Activated CD4-positive, alpha-beta T cell treated with anti-CD3 and anti-CD28 coated beads, Interleukin-2, amount 10 ng/mL, durations not matched to agents 7 days and 5 days (primary cell): Measurements from ENCODE around the gene SORCS3. TPM values are rescaled to one million over a fixed set of nuclear protein-coding genes. Genes with fewer than 3 reads are reported as not detected.

ENCODE experiments used
- CTCF ChIA-PET: fragments of 350-600 bp; sonication (Branson Sonifier 250); formaldehyde crosslinking; loops from one replicate; lab custom pipeline; 2021; ENCODE audit warnings: antibody characterized with exemption; lab: Charles Lee
- POLR2A ChIA-PET: fragments of 350-600 bp; sonication (Branson Sonifier 250); formaldehyde crosslinking; loops from one replicate; lab custom pipeline; 2021; ENCODE audit warnings: antibody characterized with exemption; lab: Charles Lee
- DNase-seq: peaks from one replicate; pipeline ENCODE4 v3.0.0-alpha.2; 2020
- H3K27ac Mint-ChIP-seq: one replicate; pipeline ENCODE4 v1.8.0; 2021; ENCODE audit warnings: mild to moderate bottlenecking, moderate library complexity, mixed read lengths
- H3K27me3 Mint-ChIP-seq: one replicate; pipeline ENCODE4 v1.8.0; 2021; ENCODE audit warnings: mixed read lengths
- H3K36me3 Mint-ChIP-seq: one replicate; pipeline ENCODE4 v1.8.0; 2021; ENCODE audit warnings: low read depth, mixed read lengths
- H3K4me1 Mint-ChIP-seq: one replicate; pipeline ENCODE4 v1.8.0; 2021; ENCODE audit warnings: mixed read lengths
- H3K4me3 Mint-ChIP-seq: one replicate; pipeline ENCODE4 v1.8.0; 2021; ENCODE audit warnings: mild to moderate bottlenecking, moderate library complexity, mixed read lengths
- H3K9me3 Mint-ChIP-seq: one replicate; pipeline ENCODE4 v1.8.0; 2021; ENCODE audit warnings: mixed read lengths
- total RNA-seq, 2 experiments: library from RNA; stranded (reverse); gene quantifications; one replicate each; pipeline ENCODE4 v1.2.3, GENCODE V29; 2021

The SORCS3 gene
- total RNA-seq, 2 experiments from 2014 or later, result 0.17 TPM; not detected in 1

DNA sequence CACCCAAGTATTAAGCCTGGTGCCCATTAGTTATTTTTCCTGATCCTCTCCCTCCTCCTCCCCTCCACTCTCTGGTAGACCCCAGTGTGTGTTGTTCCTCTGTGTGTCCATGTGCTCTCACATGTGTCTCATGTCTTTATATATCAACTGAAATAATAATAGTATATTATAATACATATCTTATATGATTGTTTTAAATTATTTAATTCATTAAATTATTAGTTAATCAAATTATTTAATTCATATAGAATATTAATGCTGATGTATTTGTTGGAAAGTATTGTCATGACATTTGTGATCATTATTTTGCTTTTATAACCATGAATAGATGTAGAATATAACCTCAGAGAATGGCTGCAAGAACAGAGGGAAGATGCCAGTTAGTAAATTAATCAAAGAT lies 647.5 kb downstream of the SORCS3 start:
- ChIA-PET CTCF (no interaction called here), POLR2A (no interaction called here)
- Mint-ChIP-seq H3K27me3 (peaks cover 2% of the 10 kb centered on the region), H3K4me1 (no peaks in the 10 kb centered on the region), H3K4me3 (no peak overlapping the region), H3K9me3 (no peaks in the 10 kb centered on the region), H3K27ac (no peak overlapping the region), H3K36me3 (no peaks in the 10 kb centered on the region)
- DNase-seq, result no peak

DNA sequence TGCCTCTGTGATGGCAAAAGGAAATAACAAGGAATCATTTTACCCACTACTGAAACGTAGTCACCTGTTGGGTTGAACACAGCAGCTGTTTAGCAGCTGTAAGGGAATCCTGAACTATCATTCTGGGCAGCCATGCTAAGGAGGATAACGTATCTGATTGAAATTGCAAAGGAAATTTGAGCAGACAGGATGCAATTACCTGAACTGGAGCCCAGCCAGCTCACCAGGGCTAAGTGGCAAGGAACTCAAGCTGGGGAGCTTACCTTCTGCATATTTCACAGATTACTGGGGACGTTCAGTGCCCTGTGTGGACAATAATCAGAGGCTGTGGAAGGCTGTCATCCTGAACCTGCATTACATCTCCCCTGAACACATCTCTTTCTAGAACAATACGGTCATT lies 650.5 kb downstream of the SORCS3 start:
- no peak overlapping the region for H3K4me3 Mint-ChIP-seq
- no peak for DNase-seq
- no peak overlapping the region for H3K27ac Mint-ChIP-seq
- ChIA-PET POLR2A (no interaction called here), CTCF (no interaction called here)
- H3K36me3 Mint-ChIP-seq, result no peaks in the 10 kb centered on the region
- H3K27me3 Mint-ChIP-seq, result peaks cover 2% of the 10 kb centered on the region
- H3K9me3 Mint-ChIP-seq, result no peaks in the 10 kb centered on the region
- H3K4me1 Mint-ChIP-seq, result no peaks in the 10 kb centered on the region

- Mint-ChIP-seq H3K9me3 (no peaks in the 10 kb centered on the region), H3K4me3 (no peak overlapping the region), H3K36me3 (no peaks in the 10 kb centered on the region), H3K27ac (no peak overlapping the region), H3K27me3 (no peaks in the 10 kb centered on the region), H3K4me1 (no peaks in the 10 kb centered on the region)
- POLR2A ChIA-PET, result no interaction called here
- no peak for DNase-seq
- CTCF ChIA-PET, result interaction anchor here (0.7 kb wide), 1 partner anchor 455 kb away, joined by 3 read pairs; no protein-coding TSS in a partner anchor
Observed at GRCh38 chr10:105292236-105292635, 651.1 kb downstream of the SORCS3 start.
